SU-DHL-6 (cell line): ENCODE data around the gene TBC1D5.

Experiments
- CTCF ChIP-seq: fragments of 200-600 bp; sonication (generic); IDR thresholded peaks from one replicate; pipeline ENCODE4 v1.5.1; 2017; ENCODE audit warnings: antibody characterized with exemption, mild to moderate bottlenecking, low read length, moderate library complexity; ENCODE audit not compliant: insufficient read depth, poor library complexity, severe bottlenecking
- EZH2phosphoT487 ChIP-seq: fragments of 200-600 bp; sonication (generic), shearing (Covaris generic); conservative IDR thresholded peaks from 2 replicates; pipeline ENCODE4 v1.6.1; 2018; ENCODE audit warnings: mild to moderate bottlenecking, antibody characterized with exemption, low read length, moderate library complexity, mixed read lengths

- TF ChIP-seq CTCF (no peak), EZH2phosphoT487 (no peak)
Measured at GRCh38 chr3:17333893-17334292, 408.5 kb downstream of the TBC1D5 start.
